ENCODE results near the gene PLCB4. TPM values are rescaled to one million over a fixed set of nuclear protein-coding genes. Genes with fewer than 3 reads are reported as not detected.

Gene PLCB4
- total RNA-seq, 1 donor from 2014 or later, result 21.2 TPM

- Mint-ChIP-seq H3K27ac (no peak overlapping the region), H3K4me3 (no peak overlapping the region), H3K36me3 (peaks cover 3% of the 10 kb centered on the region), H3K9me3 (no peaks in the 10 kb centered on the region), H3K27me3 (no peaks in the 10 kb centered on the region), H3K4me1 (ENCODE audit: unreplicated experiment) (peaks cover 19% of the 10 kb centered on the region)
- TF ChIP-seq CTCF (conservative IDR thresholded peaks at IDR 0.05), result no peak
- no peak for DNase-seq (ENCODE audit: extremely low spot score, unreplicated experiment)
These were observed 231.6 kb downstream of the PLCB4 start for GRCh38 chr20:9300534-9300933.

- H3K4me1 Mint-ChIP-seq (ENCODE audit: unreplicated experiment), result peaks cover 19% of the 10 kb centered on the region
- no peak overlapping the region for H3K27ac Mint-ChIP-seq
- no peak for TF ChIP-seq CTCF (conservative IDR thresholded peaks at IDR 0.05)
- peaks cover 3% of the 10 kb centered on the region for H3K36me3 Mint-ChIP-seq
- H3K9me3 Mint-ChIP-seq, result peaks cover 1% of the 10 kb centered on the region
- H3K4me3 Mint-ChIP-seq, result no peak overlapping the region
- no peaks in the 10 kb centered on the region for H3K27me3 Mint-ChIP-seq
- no peak for DNase-seq (ENCODE audit: extremely low spot score, unreplicated experiment)
These were observed 232.5 kb downstream of the PLCB4 start for GRCh38 chr20:9301129-9302090.

GRCh38 chr20:9302091-9302462, 233.2 kb downstream of the PLCB4 start:
- H3K4me1 Mint-ChIP-seq (ENCODE audit: unreplicated experiment), result peaks cover 19% of the 10 kb centered on the region

DNA sequence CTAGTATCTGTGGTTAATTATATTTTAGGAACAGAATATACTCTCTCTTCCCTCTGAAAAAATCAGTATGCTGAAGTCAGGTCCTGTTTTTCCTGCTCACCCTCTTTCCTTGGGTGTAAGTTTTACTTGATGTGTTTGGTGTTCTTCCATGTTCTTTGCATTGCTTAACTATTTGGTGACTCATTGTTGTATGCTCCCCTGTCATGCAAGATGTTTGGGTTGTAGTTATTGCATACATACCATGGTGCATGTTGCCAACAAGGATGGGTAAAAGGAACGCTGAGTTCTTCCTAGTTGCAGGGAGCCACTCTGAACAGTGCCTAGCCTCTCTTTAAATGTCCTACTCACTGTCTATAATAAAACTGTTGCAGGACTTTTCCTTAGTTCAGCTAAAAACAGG, 237.6 kb downstream of the PLCB4 start:
- no peak for DNase-seq (ENCODE audit: extremely low spot score, unreplicated experiment)
- peaks cover 5% of the 10 kb centered on the region for H3K4me1 Mint-ChIP-seq (ENCODE audit: unreplicated experiment)
- H3K4me3 Mint-ChIP-seq, result no peak overlapping the region
- peaks cover 3% of the 10 kb centered on the region for H3K36me3 Mint-ChIP-seq
- no peak for TF ChIP-seq CTCF (conservative IDR thresholded peaks at IDR 0.05)
- H3K27ac Mint-ChIP-seq, result peak overlapping the region; percentile 10
- no peaks in the 10 kb centered on the region for H3K27me3 Mint-ChIP-seq
- peaks cover 4% of the 10 kb centered on the region for H3K9me3 Mint-ChIP-seq

More at GRCh38 chr20:9302091-9302462, 233.2 kb downstream of the PLCB4 start:
- no peak overlapping the region for H3K4me3 Mint-ChIP-seq
- DNase-seq (ENCODE audit: extremely low spot score, unreplicated experiment), result no peak
- TF ChIP-seq CTCF (conservative IDR thresholded peaks at IDR 0.05), result no peak
- H3K9me3 Mint-ChIP-seq, result peaks cover 4% of the 10 kb centered on the region
- H3K27me3 Mint-ChIP-seq, result no peaks in the 10 kb centered on the region
- H3K36me3 Mint-ChIP-seq, result peaks cover 3% of the 10 kb centered on the region
- H3K27ac Mint-ChIP-seq, result no peak overlapping the region

- Mint-ChIP-seq H3K4me1 (ENCODE audit: unreplicated experiment) (no peaks in the 10 kb centered on the region), H3K9me3 (peaks cover 4% of the 10 kb centered on the region), H3K4me3 (no peak overlapping the region), H3K27ac (no peak overlapping the region), H3K36me3 (no peaks in the 10 kb centered on the region), H3K27me3 (no peaks in the 10 kb centered on the region)
- no peak for DNase-seq (ENCODE audit: extremely low spot score, unreplicated experiment)
- TF ChIP-seq CTCF (conservative IDR thresholded peaks at IDR 0.05), result no peak
These were observed 239.2 kb downstream of the PLCB4 start for GRCh38 chr20:9308056-9308455.

Measured in type B pancreatic cell (in vitro differentiated cells).